Stromal cell of bone marrow (primary cell): ENCODE measurements around the gene CCP110.
A peak's percentile ranks its signal among the peaks of the same experiment; 100 is the strongest.

Experiments used
- DNase-seq: peaks from one replicate; pipeline ENCODE4 v3.0.0-alpha.2; 2012; ENCODE audit warnings: low read depth

Gene CCP110

GRCh38 chr16:19555186-19555937, 31.6 kb downstream of the CCP110 start, which contains the start of gene VPS35L:
TSS of gene VPS35L (plus strand) at chr16:19555703. CDS start at chr16:19555730, 27 bp downstream.
- peak; percentile 96 for DNase-seq

- peak; percentile 3 for DNase-seq
These were observed 32.4 kb downstream of the CCP110 start for GRCh38 chr16:19555938-19556771.

GRCh38 chr16:19559242-19559910, 35.6 kb downstream of the CCP110 start:
- peak; percentile 36 for DNase-seq

DNA sequence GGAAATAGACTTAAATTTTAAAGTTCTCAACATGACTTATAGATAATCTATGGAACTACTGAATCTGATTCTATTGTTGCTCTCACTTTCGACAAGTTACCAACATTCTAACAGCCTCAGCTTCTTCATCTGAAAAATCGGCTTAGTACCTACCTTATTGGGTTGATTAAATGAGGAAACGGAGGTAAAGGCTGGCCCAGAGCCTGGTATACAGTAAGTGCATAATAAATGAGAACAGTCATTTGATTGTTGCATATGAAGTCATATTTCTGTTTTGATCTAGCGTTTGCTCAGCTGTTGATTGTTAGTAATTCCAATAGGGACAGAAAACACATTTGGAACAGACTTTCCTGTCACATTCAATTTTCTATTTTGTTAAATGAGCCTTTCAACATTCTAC, 36.3 kb downstream of the CCP110 start:
- DNase-seq: no peak

- no peak for DNase-seq
These were observed 39.6 kb downstream of the CCP110 start for GRCh38 chr16:19563377-19563776.

- DNase-seq: no peak
These were observed 42.6 kb downstream of the CCP110 start for GRCh38 chr16:19566362-19566761.

GRCh38 chr16:19567560-19567959, 43.8 kb downstream of the CCP110 start:
- DNase-seq: no peak

DNA sequence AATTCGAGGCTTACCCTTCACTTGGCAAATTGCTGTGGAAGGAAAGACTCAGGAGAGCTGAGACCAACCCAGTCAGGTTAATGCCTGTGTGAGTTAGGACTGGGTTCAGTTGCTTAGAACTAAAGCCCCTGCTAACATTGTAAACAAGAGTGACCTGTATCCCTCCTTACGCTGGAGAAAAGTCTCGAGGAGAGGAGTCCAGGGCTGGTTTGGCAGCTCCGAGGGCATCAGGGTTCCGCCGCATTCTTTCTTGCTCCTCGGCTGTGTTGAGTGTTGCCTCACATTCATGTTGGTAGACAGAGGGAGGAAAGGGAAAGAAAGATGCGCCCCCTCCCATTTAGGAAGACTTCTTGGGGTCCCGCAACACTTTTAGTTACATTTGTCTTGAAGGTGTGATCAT, 50.3 kb downstream of the CCP110 start:
- no peak for DNase-seq

DNA sequence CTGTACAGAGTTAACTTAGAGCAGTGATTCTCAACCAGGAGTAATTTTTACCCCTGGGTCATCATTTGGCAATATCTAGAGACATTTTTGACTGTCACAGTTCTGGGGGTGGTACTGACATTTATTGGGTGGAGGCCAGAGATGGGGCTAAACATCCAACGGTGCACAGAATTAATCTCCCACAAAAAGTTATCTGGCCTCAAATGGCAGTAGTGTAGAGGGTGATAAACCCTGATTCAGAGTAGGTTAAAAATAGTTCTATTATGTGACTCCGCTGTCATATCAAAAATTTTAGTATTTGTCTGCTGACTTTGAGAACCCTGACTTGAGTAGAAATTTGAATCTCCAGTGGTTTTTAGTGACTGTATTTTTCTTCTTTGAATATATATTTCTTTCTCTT, 50.9 kb downstream of the CCP110 start:
- DNase-seq: no peak

DNA sequence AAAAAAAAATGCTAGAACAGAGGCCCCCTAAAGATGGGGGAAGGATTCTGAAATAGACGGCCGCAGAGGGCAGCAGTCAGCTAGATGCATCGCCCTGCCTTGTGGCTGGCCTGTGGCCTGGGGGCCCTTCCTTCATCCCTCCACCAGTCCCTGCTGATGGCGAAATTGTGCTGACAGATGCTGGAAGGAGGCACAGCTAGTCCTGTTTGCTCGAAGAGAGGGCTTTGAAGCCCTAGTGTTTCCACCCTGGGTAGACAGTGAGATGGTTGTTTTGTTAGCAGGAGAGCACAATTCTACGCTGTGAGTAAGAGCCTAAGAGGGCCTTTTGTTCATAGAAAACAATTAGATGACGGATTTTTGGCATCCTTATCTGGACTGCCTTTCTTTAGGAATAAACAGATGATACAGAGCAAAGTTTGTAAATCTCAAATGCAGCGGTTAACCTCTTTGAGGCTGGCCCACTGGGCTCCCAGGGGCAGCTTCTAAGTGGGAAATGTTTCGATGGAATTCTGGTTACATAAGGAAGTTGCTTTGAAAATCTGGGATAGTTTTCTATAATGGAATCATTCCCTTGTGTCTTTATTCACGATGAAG, 54.7 kb downstream of the CCP110 start:
- no peak for DNase-seq

DNA sequence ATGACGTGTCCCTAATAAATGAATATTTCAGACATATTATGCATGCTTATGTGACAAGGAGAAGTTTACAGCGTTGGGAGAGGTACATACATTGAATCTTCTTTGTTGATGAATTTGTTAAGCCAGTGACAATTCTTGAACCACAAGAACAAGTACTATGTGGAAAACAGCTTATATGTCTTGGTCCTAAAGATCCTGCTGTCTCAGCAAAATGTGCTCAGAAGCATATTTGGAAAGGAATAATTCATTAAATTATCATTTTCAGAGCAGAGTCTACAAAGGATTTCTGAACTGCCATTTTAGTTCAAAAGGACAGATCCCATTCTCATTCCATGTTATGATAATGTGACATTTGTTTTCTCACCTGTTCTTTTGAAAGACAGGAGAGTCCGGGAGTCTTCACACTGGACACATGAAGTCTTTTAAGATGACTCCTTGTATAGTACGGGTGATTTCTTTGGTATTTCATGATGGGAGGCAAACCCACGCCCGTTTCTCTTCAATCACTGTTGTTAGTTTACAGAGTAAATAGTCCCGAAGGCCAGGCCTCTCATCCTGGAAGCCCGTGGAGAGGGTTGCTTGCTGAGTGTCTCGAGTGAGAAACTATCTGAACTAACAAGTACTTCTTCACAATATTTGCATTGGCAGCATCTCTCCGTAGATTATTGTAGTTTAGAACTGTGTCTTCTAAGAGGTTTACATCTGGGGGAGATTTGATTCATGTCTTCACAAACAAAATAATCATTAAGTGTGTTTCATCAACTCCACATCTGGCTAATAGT, 58.5 kb downstream of the CCP110 start:
- no peak for DNase-seq

- DNase-seq: no peak
These were observed 60.0 kb downstream of the CCP110 start for GRCh38 chr16:19583665-19584300.

DNA sequence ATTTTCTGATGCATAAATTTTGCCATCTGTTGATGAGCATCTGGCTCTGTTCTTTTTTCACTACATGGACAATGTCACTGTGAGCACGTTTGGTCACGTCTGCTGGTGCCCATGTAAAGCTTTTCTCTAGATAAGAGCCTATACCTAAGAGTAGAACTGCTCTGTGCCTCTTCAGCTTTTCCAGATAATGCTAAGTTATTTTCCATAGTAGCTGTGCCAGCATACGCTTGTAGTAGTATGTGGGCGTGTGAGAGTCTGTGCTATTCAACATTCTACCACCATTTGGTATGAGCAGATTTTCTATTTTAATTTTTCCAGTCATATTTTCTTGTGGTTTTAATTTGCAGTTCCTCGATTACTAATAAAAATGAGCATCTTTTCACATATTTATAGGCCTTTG, 64.9 kb downstream of the CCP110 start:
- DNase-seq: no peak

- no peak for DNase-seq
These were observed 65.4 kb downstream of the CCP110 start for GRCh38 chr16:19589106-19589505.

- peak; percentile 57 for DNase-seq
These were observed 66.1 kb downstream of the CCP110 start for GRCh38 chr16:19589771-19590302.

DNA sequence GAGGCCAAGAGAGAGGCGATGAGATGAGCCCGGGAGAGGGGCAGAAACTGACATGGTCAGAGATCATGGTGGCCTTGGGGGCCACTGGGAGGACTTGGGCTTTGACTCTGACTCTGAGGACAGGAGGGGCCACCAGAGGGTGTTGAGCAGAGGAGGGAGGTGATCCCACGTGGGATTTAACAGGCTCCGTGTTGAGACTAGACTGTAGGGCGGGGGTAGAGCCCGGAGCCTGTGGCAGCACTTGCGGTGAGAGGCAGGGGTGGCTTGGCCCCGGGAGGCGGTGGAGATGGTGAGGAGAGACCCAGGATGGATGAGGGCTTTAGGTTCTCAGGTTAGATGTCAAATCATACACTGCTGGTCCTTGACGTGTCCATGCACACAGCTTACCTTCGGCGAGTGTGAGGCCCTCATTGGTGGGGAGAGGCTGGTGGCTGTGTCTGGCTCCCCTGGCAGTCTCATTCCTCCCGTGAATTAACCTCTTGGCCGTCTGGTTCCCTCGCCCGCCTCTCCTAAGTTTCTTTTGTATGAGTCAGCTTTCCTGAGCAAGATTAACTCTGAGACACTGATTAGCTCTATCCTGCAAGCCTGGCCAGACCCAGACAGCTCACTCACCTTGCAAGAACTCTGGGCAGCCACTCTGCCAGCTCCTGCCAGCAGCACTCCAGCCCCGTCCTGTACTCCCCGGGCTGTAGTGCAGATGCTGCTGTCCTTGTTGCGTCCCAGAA, 71.5 kb downstream of the CCP110 start:
- DNase-seq: no peak

- no peak for DNase-seq
These were observed 75.2 kb downstream of the CCP110 start for GRCh38 chr16:19598805-19599510.

DNA sequence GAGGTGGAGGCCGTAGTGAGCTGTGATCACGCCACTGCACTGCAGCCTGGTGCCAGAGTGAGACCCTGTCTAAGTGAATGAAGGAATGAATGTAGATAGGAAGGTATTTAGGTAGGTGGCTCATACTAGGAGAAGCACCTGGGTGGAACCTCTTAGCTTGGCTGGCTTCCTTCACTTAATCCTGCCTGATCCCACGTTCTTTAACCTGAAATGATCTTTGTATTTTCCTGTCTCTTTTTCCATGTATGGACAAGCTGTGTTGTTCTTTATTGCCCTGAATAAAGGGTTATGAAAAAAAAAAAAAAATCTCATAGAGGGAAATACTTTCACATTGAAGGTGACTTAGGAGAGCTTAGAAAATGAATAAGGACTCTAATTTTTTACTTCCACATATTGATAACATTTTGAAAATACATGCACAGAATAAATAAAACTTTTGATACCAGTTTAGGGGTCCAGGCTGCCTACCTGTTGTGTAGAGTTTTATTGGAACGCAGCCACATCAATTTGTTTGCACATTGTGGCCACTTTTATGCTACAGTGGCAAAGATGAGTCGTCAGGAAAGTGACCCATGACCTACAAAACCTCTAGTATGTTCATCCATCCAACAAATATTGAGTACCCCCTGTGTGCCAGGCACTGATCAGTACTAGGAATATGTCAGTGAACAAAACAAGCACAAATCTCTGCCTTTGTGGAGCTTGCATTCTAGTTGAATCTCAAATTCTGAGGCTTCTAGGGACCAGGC, 76.4 kb downstream of the CCP110 start:
- DNase-seq: no peak
